HCT116 (cell line): ENCODE results near the gene ELOVL3. TPM values are rescaled to one million over a fixed set of nuclear protein-coding genes. Genes with fewer than 3 reads are reported as not detected.
"Not testable (repeated sequence)": the region's sequence is repeated elsewhere in the genome, so short reads cannot be mapped to it uniquely, and the experiment has no call there.

Source experiments
- ATAC-seq: fragments of 200-7000 bp; cut with Tn5 transposase; 2 replicates; pipeline ENCODE4 v1.9.1; 2020; ENCODE audit warnings: mild to moderate bottlenecking, moderate library complexity
- BruUV-seq: library from RNA; stranded (reverse); fragments of 400-500 nt; replicated peaks from 2 replicates; lab custom pipeline; 2021; lab: Mats Ljungman, UMichigan
- CTCF ChIA-PET: fragments of 300-600 bp; sonication (Branson Sonifier 250); formaldehyde crosslinking; loops from one replicate; lab custom pipeline; 2021; ENCODE audit warnings: antibody characterized with exemption; lab: Charles Lee
- POLR2A ChIA-PET: fragments of 300-600, 350-600 bp; sonication (Branson Sonifier 250); formaldehyde crosslinking; loops from one replicate; lab custom pipeline; 2021; ENCODE audit warnings: antibody characterized with exemption; lab: Charles Lee
- RAD21 ChIA-PET, 2 experiments: fragments of 300-600 bp; sonication (Branson Sonifier 250); formaldehyde crosslinking; loops; one replicate each; lab custom pipeline; 2023; ENCODE audit warnings: low total read pairs in 2 of 2; ENCODE audit not compliant: uncharacterized antibody in 2 of 2, unreplicated experiment in 2 of 2, low non-redundant PET in 1 of 2; lab: Charles Lee
- DNase-seq: peaks from one replicate; pipeline ENCODE4 v3.0.0-alpha.2; 2010; ENCODE audit warnings: low read depth, low spot score
- H2AFZ ChIP-seq: fragments of 200-600 bp; shearing (Covaris generic), sonication (generic); 2 replicates; pipeline ENCODE4 v1.6.1; 2017; ENCODE audit warnings: low read depth, mixed run types, mixed read lengths, antibody characterized with exemption, low read length; ENCODE audit not compliant: poor library complexity, severe bottlenecking
- H3K27ac ChIP-seq: 2 replicates; pipeline ENCODE4 v1.5.1; 2012; ENCODE audit warnings: low read depth, low read length
- H3K27me3 ChIP-seq: fragments of 200-600 bp; sonication (generic); 2 replicates; pipeline ENCODE4 v1.6.1; 2016; ENCODE audit warnings: mixed run types, low read length, mixed read lengths; ENCODE audit not compliant: insufficient read depth
- H3K36me3 ChIP-seq, 2 experiments: fragments of 200-500 bp in 1 of 2; fragments of 200-600 bp in 1 of 2; sonication (Bioruptor generic) in 1 of 2; sonication (generic) in 1 of 2; 2 replicates each; pipeline versions ENCODE4 v1.5.1 to v1.6.1; 2014 to 2016; ENCODE audit warnings: low read length in 2 of 2, inconsistent platforms in 1 of 2, mixed read lengths in 1 of 2, mixed run types in 1 of 2; ENCODE audit not compliant: insufficient read depth in 2 of 2, control insufficient read depth in 1 of 2
- H3K4me1 ChIP-seq, 2 experiments: fragments of 200-600 bp in 1 of 2; sonication (generic) in 1 of 2; 2 replicates each; pipeline versions ENCODE4 v1.5.1 to v1.6.1; 2012 to 2017; ENCODE audit warnings: low read length in 2 of 2, inconsistent platforms in 1 of 2, mild to moderate bottlenecking in 1 of 2, mixed read lengths in 1 of 2, mixed run types in 1 of 2, moderate library complexity in 1 of 2; ENCODE audit not compliant: insufficient read depth in 2 of 2, control insufficient read depth in 1 of 2
- H3K4me2 ChIP-seq: fragments of 200-600 bp; sonication (generic); 2 replicates; pipeline ENCODE4 v1.6.1; 2017; ENCODE audit warnings: mixed run types, low read length, mixed read lengths
- H3K4me3 ChIP-seq, 2 experiments: fragments of 200-600 bp in 1 of 2; sonication (generic) in 1 of 2; replicated peaks in 1 of 2; 2 replicates each; pipeline ENCODE4 v1.5.1; 2011 to 2016; ENCODE audit warnings: low read length in 2 of 2, control low read depth in 1 of 2, low read depth in 1 of 2, mild to moderate bottlenecking in 1 of 2, mixed read lengths in 1 of 2, mixed run types in 1 of 2
- H3K79me2 ChIP-seq: fragments of 200-600 bp; sonication (generic); 2 replicates; pipeline ENCODE4 v1.6.1; 2017; ENCODE audit warnings: mild to moderate bottlenecking, mixed run types, low read length, moderate library complexity, mixed read lengths; ENCODE audit not compliant: insufficient read depth
- H3K9ac ChIP-seq: fragments of 200-600 bp; sonication (generic); 2 replicates; pipeline ENCODE4 v1.6.1; 2016; ENCODE audit warnings: low read length, mixed read lengths
- H3K9me2 ChIP-seq: fragments of 200-600 bp; sonication (generic), shearing (Covaris generic); 2 replicates; pipeline ENCODE4 v1.6.1; 2017; ENCODE audit warnings: mixed run types, mild to moderate bottlenecking, moderate library complexity; ENCODE audit not compliant: insufficient read depth
- H3K9me3 ChIP-seq, 2 experiments: fragments of 200-500 bp in 1 of 2; fragments of 200-600 bp in 1 of 2; sonication (Bioruptor generic) in 1 of 2; sonication (generic) in 1 of 2; 2 replicates each; pipeline ENCODE4 v1.6.1; 2014 to 2017; ENCODE audit warnings: low read length in 2 of 2, mixed read lengths in 2 of 2, inconsistent platforms in 1 of 2, low read depth in 1 of 2, mild to moderate bottlenecking in 1 of 2, mixed run types in 1 of 2, moderate library complexity in 1 of 2; ENCODE audit not compliant: control insufficient read depth in 1 of 2, insufficient read depth in 1 of 2
- H4K20me1 ChIP-seq: fragments of 200-600 bp; sonication (generic), shearing (Covaris generic); 2 replicates; pipeline ENCODE4 v1.6.1; 2017; ENCODE audit warnings: mixed run types, mild to moderate bottlenecking, moderate library complexity; ENCODE audit not compliant: insufficient read depth
- CEBPB ChIP-seq: IDR thresholded peaks from 2 replicates; pipeline ENCODE4 v1.6.1; 2012; ENCODE audit warnings: low read depth
- POLR2A ChIP-seq: IDR thresholded peaks from 2 replicates; pipeline ENCODE4 v1.7.0; 2011; ENCODE audit warnings: borderline replicate concordance; ENCODE audit not compliant: insufficient read depth, insufficient read length; ENCODE audit errors: extremely low read depth
- SRF ChIP-seq: IDR thresholded peaks from 2 replicates; pipeline ENCODE4 v1.6.1; 2012; ENCODE audit warnings: low read depth
- intact Hi-C: fragments of 100-400 bp; cut with micrococcal nuclease; formaldehyde crosslinking; loops from 2 replicates; pipeline ENCODE4 v1.10.0; 2022
- total RNA-seq: library from RNA; stranded (reverse); gene quantifications from one replicate; pipeline ENCODE4 v1.2.1, GENCODE V29; 2021; ENCODE audit not compliant: unreplicated experiment

The ELOVL3 gene
- total RNA-seq, 1 experiment from 2014 or later = 5.5 TPM

- H3K36me3 ChIP-seq, H2AFZ ChIP-seq, H3K9ac ChIP-seq, intact Hi-C loops, POLR2A ChIA-PET, H3K9me2 ChIP-seq, H3K9me3 ChIP-seq, RAD21 ChIA-PET, H3K4me3 ChIP-seq, H3K4me2 ChIP-seq, BruUV-seq, H4K20me1 ChIP-seq, DNase-seq, H3K27ac ChIP-seq, ATAC-seq, H3K27me3 ChIP-seq, H3K4me1 ChIP-seq: not testable (repeated sequence)
- CTCF ChIA-PET = interaction anchor here (1.1 to 6.6 kb wide), 4 partner anchors 21 to 331 kb away, joined by 3 to 34 read pairs (median 6); no protein-coding TSS in a partner anchor
- peaks cover 97% of the 10 kb centered on the region for H3K79me2 ChIP-seq
These were observed 26.4 kb downstream of the ELOVL3 start for GRCh38 chr10:102252508-102252907.

DNA sequence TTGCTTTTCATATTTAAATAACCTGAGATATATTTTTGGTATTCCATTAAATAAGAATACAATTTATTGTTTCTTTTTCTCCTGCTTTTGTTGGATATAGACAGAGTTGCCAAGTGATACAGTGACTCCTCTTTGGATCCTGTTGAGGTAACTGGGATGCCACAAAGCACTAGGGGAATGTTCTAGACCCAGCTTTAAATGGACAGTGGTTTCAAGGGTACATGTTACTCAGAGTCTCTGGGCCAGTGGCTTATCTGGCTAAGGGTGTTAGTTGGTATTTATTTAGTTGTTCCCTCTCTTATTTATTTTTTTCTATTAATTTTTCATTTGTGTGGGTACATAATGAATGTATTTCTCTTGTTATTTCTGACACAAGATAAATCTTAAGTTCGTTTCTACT lies 28.3 kb downstream of the ELOVL3 start:
- Histone ChIP-seq H2AFZ (no peak overlapping the region), H3K9me2 (no peaks in the 10 kb centered on the region), H3K9ac (no peak overlapping the region), H3K4me3 (no peak overlapping the region), H3K4me2 (no peak overlapping the region), H3K27me3 (no peaks in the 10 kb centered on the region), H3K36me3 (peaks cover 2 to 3% of the 10 kb centered on the region in 2 experiments; a peak in 1 of 4 replicates), H3K27ac (no peak overlapping the region), H3K4me1 (peaks cover 0 to 8% of the 10 kb centered on the region in 2 experiments; a peak in 1 of 4 replicates), H3K79me2 (peaks cover 87% of the 10 kb centered on the region), H4K20me1 (no peaks in the 10 kb centered on the region), H3K9me3 (no peaks in the 10 kb centered on the region)
- ATAC-seq = no peak
- ChIA-PET RAD21 (no interaction called here), CTCF (interaction anchor here (1.1 to 2.0 kb wide), 2 partner anchors 12 to 22 kb away, joined by 3 to 4 read pairs; no protein-coding TSS in a partner anchor), POLR2A (no interaction called here)
- no peak for DNase-seq
- BruUV-seq = no TSS peak
- intact Hi-C loops = no loop called here
- TF ChIP-seq POLR2A (no peak), SRF (no peak), CEBPB (no peak)
